K562 (cell line): ENCODE measurements around the gene RPL7L1.

Source experiments
- BRCA1 ChIP-seq, 2 experiments: fragments of 450-650 bp in 1 of 2; sonication (generic) in 1 of 2; formaldehyde crosslinking in 1 of 2; IDR thresholded peaks; 2 replicates each; pipeline versions ENCODE4 v1.5.0 to v1.6.1; 2017 to 2020; ENCODE audit warnings: mild to moderate bottlenecking in 1 of 2, missing genetic modification reagents in 1 of 2
- CCAR2 ChIP-seq: fragments of 200-400 bp; formaldehyde crosslinking; IDR thresholded peaks from 2 replicates; pipeline ENCODE4 v1.6.1; 2017; ENCODE audit warnings: mild to moderate bottlenecking, low read depth, low read length
- CEBPB ChIP-seq: fragments of 450-650 bp; IDR thresholded peaks from 2 replicates; pipeline ENCODE4 v1.6.1; 2016; ENCODE audit warnings: missing genetic modification characterization, missing compliant biosample characterization
- EHMT2 ChIP-seq: fragments of 450-650 bp; IDR thresholded peaks from 2 replicates; pipeline ENCODE4 v1.6.1; 2018; ENCODE audit warnings: antibody characterized with exemption
- FIP1L1 ChIP-seq: fragments of 200-400 bp; formaldehyde crosslinking; IDR thresholded peaks from 2 replicates; pipeline ENCODE4 v1.6.1; 2018; ENCODE audit warnings: mild to moderate bottlenecking, low read depth, low read length; ENCODE audit not compliant: poor library complexity, severe bottlenecking
- GABPA ChIP-seq: fragments of 200-800 bp; sonication (Bioruptor generic); conservative IDR thresholded peaks from 2 replicates; pipeline ENCODE4 v1.6.1; 2016; ENCODE audit warnings: low read depth, missing genetic modification characterization, missing compliant biosample characterization
- HMG20A ChIP-seq: fragments of 450-650 bp; formaldehyde crosslinking; conservative IDR thresholded peaks from 2 replicates; pipeline ENCODE4 v1.4.0; 2020; ENCODE audit warnings: mild to moderate bottlenecking, mixed read lengths
- MXI1 ChIP-seq: IDR thresholded peaks from 2 replicates; pipeline ENCODE4 v1.6.1; 2011; ENCODE audit warnings: low read depth, mild to moderate bottlenecking, improper control_type of control experiment, low read length
- NFYB ChIP-seq: IDR thresholded peaks from 2 replicates; pipeline ENCODE4 v1.6.1; 2011; ENCODE audit warnings: mild to moderate bottlenecking, moderate library complexity; ENCODE audit not compliant: insufficient read length; ENCODE audit errors: extremely low read depth
- PATZ1 ChIP-seq: fragments of 250-450 bp; sonication (Bioruptor Pico); IDR thresholded peaks from 2 replicates; pipeline ENCODE4 v1.5.0; 2020; ENCODE audit warnings: mild to moderate bottlenecking, borderline replicate concordance
- STAT6 ChIP-seq: sonication (generic); formaldehyde crosslinking; IDR thresholded peaks from 2 replicates; pipeline ENCODE4 v1.8.1; 2023; ENCODE audit warnings: mild to moderate bottlenecking, missing genetic modification reagents
- TAF1 ChIP-seq: IDR thresholded peaks from 2 replicates; pipeline ENCODE4 v1.6.1; 2011; ENCODE audit warnings: mild to moderate bottlenecking, low read length, moderate library complexity; ENCODE audit not compliant: insufficient read depth, control insufficient read depth, severe bottlenecking; ENCODE audit errors: extremely low read depth
- YBX1 ChIP-seq: fragments of 450-650 bp; IDR thresholded peaks from 2 replicates; pipeline ENCODE4 v1.7.1; 2016; ENCODE audit warnings: mild to moderate bottlenecking
- TF ChIP-seq, protein P1 (sequence below), 3 experiments: IDR thresholded peaks in 2 of 3; conservative IDR thresholded peaks in 1 of 3; 2 replicates each; pipeline ENCODE4 v1.5.1; 2011 to 2012; ENCODE audit warnings: low read length in 3 of 3, mild to moderate bottlenecking in 3 of 3, control low read depth in 2 of 3, improper control_type of control experiment in 1 of 3, inconsistent platforms in 1 of 3, low read depth in 1 of 3, mixed read lengths in 1 of 3, moderate library complexity in 1 of 3; ENCODE audit not compliant: insufficient read depth in 2 of 3

DNA sequence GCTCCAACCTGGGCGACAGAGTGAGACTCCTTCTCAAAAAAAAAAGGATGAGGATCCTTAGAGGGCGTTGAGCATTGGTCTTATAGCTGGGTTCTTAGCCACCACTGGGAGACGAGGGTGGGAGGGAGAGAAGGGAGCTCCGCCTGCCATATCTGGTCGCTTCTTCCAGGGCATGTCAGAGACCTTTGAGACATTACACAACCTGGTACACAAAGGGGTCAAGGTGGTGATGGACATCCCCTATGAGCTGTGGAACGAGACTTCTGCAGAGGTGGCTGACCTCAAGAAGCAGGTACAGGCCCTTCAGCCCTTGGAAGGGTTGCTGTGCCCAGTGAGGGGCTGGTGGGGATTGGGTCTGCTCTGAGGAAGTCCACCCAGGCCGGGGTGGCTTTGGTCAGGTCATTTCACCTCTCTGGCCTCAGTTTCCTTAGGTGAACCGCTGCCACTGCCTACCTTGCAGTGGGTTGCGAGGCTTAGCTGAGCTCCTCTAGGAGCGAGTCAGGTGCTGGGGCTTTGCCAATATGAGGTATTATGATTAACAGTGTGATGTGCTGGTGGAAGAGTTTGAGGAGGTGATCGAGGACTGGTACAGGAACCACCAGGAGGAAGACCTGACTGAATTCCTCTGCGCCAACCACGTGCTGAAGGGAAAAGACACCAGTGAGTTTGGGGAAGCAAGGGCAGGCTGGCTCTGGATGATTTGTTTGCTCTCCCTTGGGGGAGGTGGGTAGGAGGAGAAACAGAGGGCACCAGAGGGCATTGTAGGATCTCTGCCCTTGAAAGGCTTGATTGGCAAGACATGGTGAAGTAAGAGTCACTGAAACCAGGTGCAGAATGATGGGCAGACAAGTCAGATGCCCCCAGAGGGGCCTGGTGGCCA, 58.4 kb downstream of the RPL7L1 start:
- TF ChIP-seq EHMT2 (no peak), FIP1L1 (no peak), MXI1 (no peak), PATZ1 (CRISPR knock-in tag) (no peak), BRCA1 (IDR thresholded peaks at IDR 0.05) (no peak), BRCA1 (CRISPR knock-in tag; IDR thresholded peaks at IDR 0.05) (no peak), STAT6 (CRISPR knock-in tag) (no peak), GABPA (no peak), CCAR2 (no peak), CEBPB (tag) (no peak), NFYB (no peak), HMG20A (CRISPR knock-in tag) (no peak), YBX1 (no peak), TAF1 (no peak)
- TF ChIP-seq, protein P1, sequence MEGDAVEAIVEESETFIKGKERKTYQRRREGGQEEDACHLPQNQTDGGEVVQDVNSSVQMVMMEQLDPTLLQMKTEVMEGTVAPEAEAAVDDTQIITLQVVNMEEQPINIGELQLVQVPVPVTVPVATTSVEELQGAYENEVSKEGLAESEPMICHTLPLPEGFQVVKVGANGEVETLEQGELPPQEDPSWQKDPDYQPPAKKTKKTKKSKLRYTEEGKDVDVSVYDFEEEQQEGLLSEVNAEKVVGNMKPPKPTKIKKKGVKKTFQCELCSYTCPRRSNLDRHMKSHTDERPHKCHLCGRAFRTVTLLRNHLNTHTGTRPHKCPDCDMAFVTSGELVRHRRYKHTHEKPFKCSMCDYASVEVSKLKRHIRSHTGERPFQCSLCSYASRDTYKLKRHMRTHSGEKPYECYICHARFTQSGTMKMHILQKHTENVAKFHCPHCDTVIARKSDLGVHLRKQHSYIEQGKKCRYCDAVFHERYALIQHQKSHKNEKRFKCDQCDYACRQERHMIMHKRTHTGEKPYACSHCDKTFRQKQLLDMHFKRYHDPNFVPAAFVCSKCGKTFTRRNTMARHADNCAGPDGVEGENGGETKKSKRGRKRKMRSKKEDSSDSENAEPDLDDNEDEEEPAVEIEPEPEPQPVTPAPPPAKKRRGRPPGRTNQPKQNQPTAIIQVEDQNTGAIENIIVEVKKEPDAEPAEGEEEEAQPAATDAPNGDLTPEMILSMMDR (IDR thresholded peaks at IDR 0.05 in 2 of 3, conservative IDR thresholded peaks at IDR 0.05 in 1 of 3; ENCODE audit: insufficient read depth in 2 of 3, low read depth in 1 of 3, low read length in 3 of 3), result no peak
